ENCODE measurements around the gene MUC20.

The MUC20 gene

GRCh38 chr3:195762249-195762585 is 41.4 kb downstream of the MUC20 start:
- H4K20me1 ChIP-seq (ENCODE audit: insufficient read depth): no peaks in the 10 kb centered on the region
- no peaks in the 10 kb centered on the region for H3K4me1 ChIP-seq (ENCODE audit: low read depth, poor library complexity, severe bottlenecking)
- H3K27ac ChIP-seq: no peak overlapping the region
- H3K4me3 ChIP-seq (IDR thresholded peaks at IDR 0.05; ENCODE audit: insufficient read depth, low read depth, low read length): no peak overlapping the region
- H3K4me2 ChIP-seq: no peak overlapping the region
- H3K79me2 ChIP-seq (ENCODE audit: insufficient read depth, low read depth): no peaks in the 10 kb centered on the region
- peaks cover 41% of the 10 kb centered on the region for H3K27me3 ChIP-seq (ENCODE audit: insufficient read depth, low read depth)
- no peaks in the 10 kb centered on the region for H3K36me3 ChIP-seq (ENCODE audit: insufficient read depth)
- no peak overlapping the region for H3K9ac ChIP-seq
- TF ChIP-seq, protein P1, sequence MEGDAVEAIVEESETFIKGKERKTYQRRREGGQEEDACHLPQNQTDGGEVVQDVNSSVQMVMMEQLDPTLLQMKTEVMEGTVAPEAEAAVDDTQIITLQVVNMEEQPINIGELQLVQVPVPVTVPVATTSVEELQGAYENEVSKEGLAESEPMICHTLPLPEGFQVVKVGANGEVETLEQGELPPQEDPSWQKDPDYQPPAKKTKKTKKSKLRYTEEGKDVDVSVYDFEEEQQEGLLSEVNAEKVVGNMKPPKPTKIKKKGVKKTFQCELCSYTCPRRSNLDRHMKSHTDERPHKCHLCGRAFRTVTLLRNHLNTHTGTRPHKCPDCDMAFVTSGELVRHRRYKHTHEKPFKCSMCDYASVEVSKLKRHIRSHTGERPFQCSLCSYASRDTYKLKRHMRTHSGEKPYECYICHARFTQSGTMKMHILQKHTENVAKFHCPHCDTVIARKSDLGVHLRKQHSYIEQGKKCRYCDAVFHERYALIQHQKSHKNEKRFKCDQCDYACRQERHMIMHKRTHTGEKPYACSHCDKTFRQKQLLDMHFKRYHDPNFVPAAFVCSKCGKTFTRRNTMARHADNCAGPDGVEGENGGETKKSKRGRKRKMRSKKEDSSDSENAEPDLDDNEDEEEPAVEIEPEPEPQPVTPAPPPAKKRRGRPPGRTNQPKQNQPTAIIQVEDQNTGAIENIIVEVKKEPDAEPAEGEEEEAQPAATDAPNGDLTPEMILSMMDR (conservative IDR thresholded peaks at IDR 0.05; ENCODE audit: low read depth, low read length): no peak
- no peak overlapping the region for H2AFZ ChIP-seq (ENCODE audit: low read depth)

DNA sequence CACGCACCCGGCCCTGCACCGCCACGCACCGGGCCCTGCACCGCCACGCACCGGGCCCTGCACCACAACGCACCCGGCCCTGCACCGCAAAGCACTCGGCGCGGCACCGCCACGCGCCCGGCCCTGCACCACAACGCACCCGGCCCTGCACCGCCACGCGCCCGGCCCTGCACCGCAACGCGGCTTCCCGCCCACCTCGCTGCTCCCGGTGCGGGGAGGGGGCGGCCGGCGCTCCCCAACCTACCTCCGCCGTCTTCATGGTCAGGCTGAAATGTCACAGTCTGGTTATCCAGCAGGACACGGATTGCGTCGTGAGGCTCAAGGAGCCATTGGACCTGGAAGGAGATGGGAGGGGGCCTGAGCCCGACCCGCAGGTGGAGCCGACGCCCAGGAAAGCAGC is 41.8 kb downstream of the MUC20 start:
- no peaks in the 10 kb centered on the region for H3K4me1 ChIP-seq (ENCODE audit: low read depth, poor library complexity, severe bottlenecking)
- H3K4me2 ChIP-seq: no peak overlapping the region
- H3K79me2 ChIP-seq (ENCODE audit: insufficient read depth, low read depth): no peaks in the 10 kb centered on the region
- H3K9ac ChIP-seq: no peak overlapping the region
- no peaks in the 10 kb centered on the region for H3K36me3 ChIP-seq (ENCODE audit: insufficient read depth)
- peaks cover 41% of the 10 kb centered on the region for H3K27me3 ChIP-seq (ENCODE audit: insufficient read depth, low read depth)
- no peak overlapping the region for H2AFZ ChIP-seq (ENCODE audit: low read depth)
- H3K4me3 ChIP-seq (IDR thresholded peaks at IDR 0.05; ENCODE audit: insufficient read depth, low read depth, low read length): no peak overlapping the region
- H3K27ac ChIP-seq: no peak overlapping the region
- TF ChIP-seq, protein P1 (conservative IDR thresholded peaks at IDR 0.05; ENCODE audit: low read depth, low read length): no peak
- H4K20me1 ChIP-seq (ENCODE audit: insufficient read depth): no peaks in the 10 kb centered on the region

DNA sequence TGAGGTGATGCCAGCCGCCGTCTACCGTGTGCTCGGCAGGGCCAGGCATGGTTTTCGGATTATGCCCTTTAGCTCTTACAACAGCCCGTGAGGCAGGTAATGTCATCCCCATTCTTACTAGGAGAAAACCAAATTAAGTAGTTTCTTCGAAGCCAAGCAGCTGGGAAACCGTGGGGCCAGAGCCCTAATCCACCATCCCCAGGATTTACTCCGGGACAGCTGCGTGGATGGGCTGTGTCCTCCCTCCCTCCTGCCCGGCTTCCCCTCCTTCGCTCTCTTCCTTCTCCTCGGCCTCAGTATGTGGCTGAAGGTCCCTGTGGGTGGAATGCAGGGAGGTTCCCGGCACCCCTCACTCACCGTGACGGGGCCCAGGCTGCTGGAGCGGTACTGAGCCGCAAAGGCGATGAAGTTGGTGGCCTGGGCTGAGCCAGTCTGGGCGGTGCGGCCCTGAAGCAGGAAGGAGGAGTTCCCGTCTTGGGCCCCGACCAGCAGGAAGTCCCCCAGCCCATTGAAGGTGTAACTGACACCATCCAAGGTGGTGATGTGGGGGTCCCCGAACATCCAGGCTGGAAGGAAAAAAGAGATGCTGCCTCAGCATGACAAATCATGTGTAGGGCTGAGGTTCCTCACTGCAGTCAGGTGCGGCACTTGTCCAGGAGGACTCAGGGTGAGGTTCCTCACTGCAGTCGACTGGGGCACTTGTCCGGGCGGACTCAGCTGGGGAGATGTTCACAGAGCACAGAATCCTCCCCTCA is 42.5 kb downstream of the MUC20 start:
- Histone ChIP-seq H3K9ac (no peak overlapping the region), H3K79me2 (ENCODE audit: insufficient read depth, low read depth) (no peaks in the 10 kb centered on the region), H4K20me1 (ENCODE audit: insufficient read depth) (no peaks in the 10 kb centered on the region), H3K27me3 (ENCODE audit: insufficient read depth, low read depth) (peaks cover 40% of the 10 kb centered on the region), H3K27ac (no peak overlapping the region), H2AFZ (ENCODE audit: low read depth) (no peak overlapping the region), H3K4me3 (IDR thresholded peaks at IDR 0.05; ENCODE audit: insufficient read depth, low read depth, low read length) (no peak overlapping the region), H3K36me3 (ENCODE audit: insufficient read depth) (no peaks in the 10 kb centered on the region), H3K4me1 (ENCODE audit: low read depth, poor library complexity, severe bottlenecking) (no peaks in the 10 kb centered on the region), H3K4me2 (no peak overlapping the region)
- TF ChIP-seq, protein P1 (conservative IDR thresholded peaks at IDR 0.05; ENCODE audit: low read depth, low read length): no peak

DNA sequence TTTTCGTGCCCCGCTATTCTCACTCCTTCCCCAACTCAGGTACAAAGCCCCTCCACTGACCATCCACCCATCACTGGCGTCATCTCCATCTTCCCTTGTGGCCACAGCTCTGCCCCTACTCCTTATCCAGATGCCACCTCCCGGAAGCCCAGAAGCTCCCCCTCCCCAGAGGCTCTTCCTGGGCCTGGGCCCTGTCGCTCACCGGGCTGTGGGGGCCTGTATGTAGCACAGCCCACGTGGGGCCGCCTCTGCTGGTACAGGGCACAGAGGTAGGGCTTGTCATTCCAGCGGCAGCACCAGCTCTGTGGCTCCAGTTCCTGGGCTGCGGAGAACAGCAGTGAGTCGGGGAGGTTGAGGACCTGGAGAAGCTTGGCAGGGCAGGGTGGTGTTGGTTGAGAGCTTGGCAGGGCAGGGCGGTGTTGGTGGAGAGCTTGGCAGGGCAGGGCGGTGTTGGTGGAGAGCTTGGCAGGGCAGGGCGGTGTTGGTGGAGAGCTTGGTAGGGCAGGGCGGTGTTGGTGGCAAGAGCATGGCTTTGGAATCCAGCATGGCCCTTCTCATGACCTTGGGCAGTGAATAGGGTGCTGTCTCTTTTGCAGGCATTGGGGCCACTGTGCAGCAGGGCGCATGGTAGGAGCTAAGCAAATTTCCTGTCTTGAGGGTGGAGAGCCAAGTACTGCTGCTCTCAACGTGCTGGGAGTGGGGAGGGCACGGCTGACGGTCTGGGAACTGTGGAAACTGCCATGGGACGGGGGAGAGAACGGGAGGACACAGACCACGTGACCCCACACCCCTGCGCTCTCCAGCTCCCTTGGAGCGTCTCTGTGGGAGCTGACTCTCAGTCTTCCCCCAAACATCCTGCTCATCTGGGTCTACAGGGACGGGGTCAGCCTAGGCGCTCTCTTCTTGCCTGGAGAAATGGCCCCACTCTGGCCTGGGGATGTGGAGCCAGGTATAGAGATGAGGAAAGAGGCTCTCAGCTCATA is 43.4 kb downstream of the MUC20 start:
- no peak overlapping the region for H3K27ac ChIP-seq
- no peaks in the 10 kb centered on the region for H4K20me1 ChIP-seq (ENCODE audit: insufficient read depth)
- H3K36me3 ChIP-seq (ENCODE audit: insufficient read depth): no peaks in the 10 kb centered on the region
- H3K9ac ChIP-seq: no peak overlapping the region
- H3K4me1 ChIP-seq (ENCODE audit: low read depth, poor library complexity, severe bottlenecking): no peaks in the 10 kb centered on the region
- no peaks in the 10 kb centered on the region for H3K79me2 ChIP-seq (ENCODE audit: insufficient read depth, low read depth)
- no peak overlapping the region for H3K4me2 ChIP-seq
- TF ChIP-seq, protein P1 (conservative IDR thresholded peaks at IDR 0.05; ENCODE audit: low read depth, low read length): no peak
- peaks cover 31% of the 10 kb centered on the region for H3K27me3 ChIP-seq (ENCODE audit: insufficient read depth, low read depth)
- no peak overlapping the region for H3K4me3 ChIP-seq (IDR thresholded peaks at IDR 0.05; ENCODE audit: insufficient read depth, low read depth, low read length)
- no peak overlapping the region for H2AFZ ChIP-seq (ENCODE audit: low read depth)

Data from KMS-11 (cell line).